Measurements from ENCODE around the gene MAPK10. TPM values are rescaled to one million over a fixed set of nuclear protein-coding genes. Genes with fewer than 3 reads are reported as not detected.

The MAPK10 gene
- total RNA-seq, 1 experiment from 2014 or later = 4.7 TPM

GRCh38 chr4:86368433-86368832 is 8.6 kb upstream of the MAPK10 start:
- no CpG with 5 or more reads among the region's 4 CpGs for WGBS (ENCODE audit: extremely low coverage, insufficient read length, low lambda C conversion rate)
- Histone ChIP-seq H4K5ac (ENCODE audit: insufficient read length, low read depth, low read length) (no peak overlapping the region), H2BK20ac (ENCODE audit: low read depth, low read length, poor library complexity, severe bottlenecking) (no peak overlapping the region)

More at GRCh38 chr4:86368433-86368832, 8.6 kb upstream of the MAPK10 start:
- Histone ChIP-seq H3K23me2 (ENCODE audit: insufficient read length, low read depth, low read length, poor library complexity, severe bottlenecking) (no peaks in the 10 kb centered on the region), H3K4me2 (ENCODE audit: insufficient read depth, insufficient read length, low read length) (no peak overlapping the region), H3K79me1 (ENCODE audit: insufficient read depth, low read depth, low read length, poor library complexity, severe bottlenecking) (no peaks in the 10 kb centered on the region), H3K4me1 (ENCODE audit: insufficient read depth, low read length) (no peaks in the 10 kb centered on the region), H2AFZ (ENCODE audit: low read length) (no peak overlapping the region), H3K79me2 (ENCODE audit: insufficient read depth, low read length) (no peaks in the 10 kb centered on the region), H2AK5ac (ENCODE audit: insufficient read length, low read length) (no peak overlapping the region), H3K27ac (ENCODE audit: insufficient read length, low read depth, low read length) (no peak overlapping the region), H4K91ac (ENCODE audit: insufficient read length, low read depth, low read length) (no peak overlapping the region), H3K14ac (ENCODE audit: insufficient read depth, low read length) (no peak overlapping the region), H3K27me3 (ENCODE audit: insufficient read depth, low read length) (no peaks in the 10 kb centered on the region), H3K56ac (ENCODE audit: insufficient read length, low read depth, low read length) (no peak overlapping the region), H3T11ph (ENCODE audit: low read length) (no peak overlapping the region), H4K8ac (replicated peaks; ENCODE audit: insufficient read length, low read depth, low read length) (no peak overlapping the region), H2BK12ac (ENCODE audit: insufficient read length, low read depth, low read length) (no peak overlapping the region), H3K18ac (ENCODE audit: insufficient read length, low read depth, low read length) (no peak overlapping the region), H2BK15ac (ENCODE audit: low read depth, low read length) (no peak overlapping the region), H3K23ac (ENCODE audit: insufficient read length, low read depth, low read length) (no peak overlapping the region), H2BK5ac (ENCODE audit: insufficient read length, low read length) (no peak overlapping the region), H4K20me1 (ENCODE audit: control insufficient read depth, insufficient read depth, insufficient read length) (no peaks in the 10 kb centered on the region), H3K9ac (ENCODE audit: extremely low read depth, insufficient read length, low read length) (no peak overlapping the region), H3K4ac (ENCODE audit: low read depth, low read length) (no peak overlapping the region), H2BK120ac (ENCODE audit: low read depth, low read length, poor library complexity, severe bottlenecking) (no peak overlapping the region), H3K9me3 (ENCODE audit: control insufficient read depth, low read depth, low read length) (no peaks in the 10 kb centered on the region)
- Mint-ChIP-seq H3K27ac (no peak overlapping the region), H3K27me3 (ENCODE audit: low read depth) (no peaks in the 10 kb centered on the region), H3K36me3 (ENCODE audit: insufficient read depth in 1 of 3, low read depth in 3 of 3) (peaks cover 12 to 27% (median 15%) of the 10 kb centered on the region in 3 experiments), H3K4me3 (no peak overlapping the region), H3K4me1 (peaks cover 11 to 14% of the 10 kb centered on the region in 2 experiments), H3K9me3 (peaks cover 19 to 21% of the 10 kb centered on the region in 2 experiments)
- DNase-seq = no peak
- TF ChIP-seq CTCF (conservative IDR thresholded peaks at IDR 0.05) = no peak
